ENCODE data around the gene GNAS-AS1.

DNA sequence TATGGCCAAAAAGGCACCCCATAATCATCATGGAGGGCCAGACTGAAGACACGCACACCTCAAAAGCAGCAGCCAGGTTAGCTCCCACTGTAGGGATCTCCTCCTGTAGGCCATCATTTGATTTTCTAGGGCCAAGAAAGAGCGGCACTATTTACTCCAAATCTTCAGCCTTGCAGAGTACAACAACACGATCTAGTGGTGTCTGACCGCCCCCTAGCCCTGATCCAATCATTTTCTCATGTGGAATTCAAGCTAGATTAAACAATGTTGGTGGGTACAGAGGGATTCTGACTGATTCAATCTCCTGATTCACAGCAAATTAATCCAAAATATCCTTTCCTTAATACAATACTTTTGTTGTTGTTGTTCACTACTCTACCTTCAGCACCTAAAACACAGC is 12.5 kb downstream of the GNAS-AS1 start:
- TF ChIP-seq, protein P1, sequence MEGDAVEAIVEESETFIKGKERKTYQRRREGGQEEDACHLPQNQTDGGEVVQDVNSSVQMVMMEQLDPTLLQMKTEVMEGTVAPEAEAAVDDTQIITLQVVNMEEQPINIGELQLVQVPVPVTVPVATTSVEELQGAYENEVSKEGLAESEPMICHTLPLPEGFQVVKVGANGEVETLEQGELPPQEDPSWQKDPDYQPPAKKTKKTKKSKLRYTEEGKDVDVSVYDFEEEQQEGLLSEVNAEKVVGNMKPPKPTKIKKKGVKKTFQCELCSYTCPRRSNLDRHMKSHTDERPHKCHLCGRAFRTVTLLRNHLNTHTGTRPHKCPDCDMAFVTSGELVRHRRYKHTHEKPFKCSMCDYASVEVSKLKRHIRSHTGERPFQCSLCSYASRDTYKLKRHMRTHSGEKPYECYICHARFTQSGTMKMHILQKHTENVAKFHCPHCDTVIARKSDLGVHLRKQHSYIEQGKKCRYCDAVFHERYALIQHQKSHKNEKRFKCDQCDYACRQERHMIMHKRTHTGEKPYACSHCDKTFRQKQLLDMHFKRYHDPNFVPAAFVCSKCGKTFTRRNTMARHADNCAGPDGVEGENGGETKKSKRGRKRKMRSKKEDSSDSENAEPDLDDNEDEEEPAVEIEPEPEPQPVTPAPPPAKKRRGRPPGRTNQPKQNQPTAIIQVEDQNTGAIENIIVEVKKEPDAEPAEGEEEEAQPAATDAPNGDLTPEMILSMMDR (IDR thresholded peaks at IDR 0.05), result no peak
- TF ChIP-seq POLR2A (IDR thresholded peaks at IDR 0.05), result no peak

Data from esophagus squamous epithelium (tissue), 4 donors.